Stimulated activated naive CD4-positive, alpha-beta T cell treated with Interleukin-2 at 50 U/mL for 16 hours (primary cell): ENCODE results near the gene FGA.

Source experiments
- DNase-seq: peaks from one replicate; lab custom pipeline; 2025; lab: John Stamatoyannopoulos, UW

The FGA gene

GRCh38 chr4:154590329-154591006, at the start of gene FGA:
FGA (minus strand) TSS chr4:154590742; CDS start chr4:154590687, 55 bp downstream.
- no peak for DNase-seq

GRCh38 chr4:154634058-154634457, 43.5 kb upstream of the FGA start:
- no peak for DNase-seq

GRCh38 chr4:154631828-154632227, 41.3 kb upstream of the FGA start:
- DNase-seq = no peak

- DNase-seq = no peak
These were observed 39.8 kb upstream of the FGA start for GRCh38 chr4:154630324-154630723.

- no peak for DNase-seq
These were observed 36.4 kb upstream of the FGA start for GRCh38 chr4:154626793-154627484.

GRCh38 chr4:154625971-154626370, 35.4 kb upstream of the FGA start:
- no peak for DNase-seq

GRCh38 chr4:154623995-154624394, 33.5 kb upstream of the FGA start:
- DNase-seq = no peak

GRCh38 chr4:154623436-154623835, 32.9 kb upstream of the FGA start:
- no peak for DNase-seq

- no peak for DNase-seq
These were observed 32.1 kb upstream of the FGA start for GRCh38 chr4:154622598-154622997.

- no peak for DNase-seq
These were observed 29.6 kb upstream of the FGA start for GRCh38 chr4:154620111-154620510.

GRCh38 chr4:154618708-154619315, 28.3 kb upstream of the FGA start:
- peak; percentile 5 for DNase-seq

GRCh38 chr4:154617820-154618317, 27.3 kb upstream of the FGA start:
- no peak for DNase-seq

- DNase-seq = no peak
These were observed 26.2 kb upstream of the FGA start for GRCh38 chr4:154616731-154617130.

GRCh38 chr4:154616287-154616686, 25.7 kb upstream of the FGA start:
- DNase-seq = no peak

- DNase-seq = no peak
These were observed 24.7 kb upstream of the FGA start for GRCh38 chr4:154615211-154615610.

- no peak for DNase-seq
These were observed 23.8 kb upstream of the FGA start for GRCh38 chr4:154614306-154614705.

- DNase-seq = no peak
These were observed 22.2 kb upstream of the FGA start, which contains the start of gene FGG for GRCh38 chr4:154612472-154613414. FGG (minus strand) TSS chr4:154612656; CDS start chr4:154612609, 47 bp downstream.

- DNase-seq = no peak
These were observed 21.3 kb upstream of the FGA start for GRCh38 chr4:154611833-154612232.

- no peak for DNase-seq
These were observed 20.0 kb upstream of the FGA start for GRCh38 chr4:154610582-154610981.

- DNase-seq = no peak
These were observed 19.0 kb upstream of the FGA start for GRCh38 chr4:154609532-154609931.

GRCh38 chr4:154608361-154609252, 18.1 kb upstream of the FGA start:
- no peak for DNase-seq
